ENCODE results near the gene TNFRSF13B. TPM values are rescaled to one million over a fixed set of nuclear protein-coding genes. Genes with fewer than 3 reads are reported as not detected.

TNFRSF13B gene
- total RNA-seq, 1 donor from 2014 or later: not detected

DNA sequence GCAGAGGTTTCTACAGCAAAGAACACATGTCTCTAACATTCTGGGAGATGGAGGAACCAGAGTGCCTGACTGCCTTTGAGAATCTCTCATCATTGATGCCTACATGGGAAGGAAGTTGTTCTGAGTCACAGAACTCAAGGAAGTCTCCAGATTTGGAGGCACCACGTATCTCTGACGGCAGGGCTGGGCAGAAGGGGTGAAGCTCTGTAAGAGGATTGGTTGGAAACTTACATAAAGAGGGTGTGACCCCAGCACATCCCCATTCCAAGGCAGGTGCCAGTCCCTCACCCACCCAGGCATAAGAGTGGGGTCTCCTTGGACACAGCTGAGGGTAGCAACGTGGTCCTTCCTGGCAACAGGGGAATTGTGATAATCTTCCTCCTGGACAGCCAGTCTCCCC lies 17.4 kb downstream of the TNFRSF13B start:
- no peak for DNase-seq

DNA sequence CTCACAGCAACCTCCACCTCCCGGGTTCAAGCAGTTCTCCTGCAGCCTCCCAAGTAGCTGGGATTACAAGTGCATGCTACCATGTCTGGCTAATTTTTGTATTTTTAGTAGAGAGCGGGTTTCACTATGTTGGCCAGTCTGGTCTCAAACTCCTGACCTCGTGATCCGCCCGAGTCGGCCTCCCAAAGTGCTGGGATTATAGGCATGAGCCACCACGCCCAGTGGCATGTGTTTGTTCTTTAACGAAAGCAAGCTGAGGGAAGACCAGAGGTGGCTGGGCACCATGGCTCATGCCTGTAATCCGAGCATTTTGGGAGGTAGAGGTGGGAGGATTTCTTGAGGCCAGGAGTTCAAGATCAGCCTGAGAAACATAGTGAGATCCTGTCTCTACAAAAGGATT lies 18.1 kb downstream of the TNFRSF13B start:
- DNase-seq: no peak

- DNase-seq: no peak
Measured at GRCh38 chr17:16953347-16953746, 18.6 kb downstream of the TNFRSF13B start.

- no peak for DNase-seq
Measured at GRCh38 chr17:16952401-16952800, 19.5 kb downstream of the TNFRSF13B start.

- DNase-seq: no peak
Measured at GRCh38 chr17:16950488-16950887, 21.4 kb downstream of the TNFRSF13B start.

GRCh38 chr17:16948587-16949376 lies 23.1 kb downstream of the TNFRSF13B start:
- DNase-seq: no peak

- DNase-seq: no peak
Measured at GRCh38 chr17:16947470-16947869, 24.4 kb downstream of the TNFRSF13B start.

GRCh38 chr17:16945663-16946218 lies 26.2 kb downstream of the TNFRSF13B start:
- no peak for DNase-seq

GRCh38 chr17:16945136-16945482 lies 26.8 kb downstream of the TNFRSF13B start:
- DNase-seq: no peak

GRCh38 chr17:16944334-16945135 lies 27.4 kb downstream of the TNFRSF13B start:
- no peak for DNase-seq

DNA sequence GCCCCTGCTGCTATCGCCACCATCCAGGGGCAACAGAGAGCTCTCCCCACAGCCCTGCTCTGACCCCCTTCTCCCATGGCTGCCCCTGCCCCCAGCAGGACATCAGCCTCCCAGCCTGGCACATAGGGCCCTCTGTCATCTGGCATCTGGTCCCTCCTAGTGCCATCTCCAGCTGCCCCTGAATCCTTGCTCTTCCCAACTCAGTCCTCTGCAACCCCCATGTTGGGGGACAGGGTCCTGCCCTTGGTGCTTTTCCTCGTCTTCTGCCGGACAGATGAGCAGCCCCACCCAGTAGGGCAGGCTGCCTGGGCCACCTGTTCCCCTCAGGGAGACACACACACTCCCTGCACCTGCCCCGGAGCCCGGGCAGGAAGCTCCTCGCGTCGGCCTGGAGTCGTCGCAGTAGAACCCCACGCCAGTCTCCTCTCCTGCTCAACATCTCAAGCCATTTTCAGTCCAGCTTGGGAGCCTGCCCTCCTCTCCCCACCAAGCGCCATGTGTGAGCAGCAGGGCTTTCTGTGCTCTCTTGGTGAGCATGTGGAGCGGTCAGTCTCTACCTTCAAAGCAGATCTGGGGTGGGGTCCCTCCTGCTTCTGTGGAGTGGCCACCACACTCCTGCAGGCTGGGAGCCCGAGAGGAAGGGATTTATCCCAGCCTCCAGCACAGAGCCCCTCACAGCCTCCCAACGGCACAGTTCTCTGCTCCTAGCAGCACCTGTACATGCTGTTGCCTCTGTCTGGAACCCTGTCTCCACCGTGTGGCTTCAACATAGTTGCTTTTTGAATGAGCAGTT lies 28.2 kb downstream of the TNFRSF13B start:
- DNase-seq: no peak

DNA sequence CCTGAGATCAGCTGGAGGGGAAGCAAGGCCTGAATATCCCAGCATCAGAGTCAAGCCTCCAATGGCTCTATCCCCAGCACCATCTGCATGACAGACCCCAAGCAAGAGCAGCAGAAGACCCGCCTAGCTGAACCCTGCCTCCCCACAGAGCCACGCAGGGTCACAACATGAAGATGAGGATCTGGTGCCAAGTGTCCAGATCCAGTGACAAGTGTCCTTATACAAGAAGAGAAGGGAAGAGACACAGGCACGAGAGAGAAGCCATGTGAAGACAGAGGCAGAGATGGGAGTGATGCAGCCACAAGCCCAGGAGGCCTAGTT lies 28.9 kb downstream of the TNFRSF13B start:
- DNase-seq: no peak

DNA sequence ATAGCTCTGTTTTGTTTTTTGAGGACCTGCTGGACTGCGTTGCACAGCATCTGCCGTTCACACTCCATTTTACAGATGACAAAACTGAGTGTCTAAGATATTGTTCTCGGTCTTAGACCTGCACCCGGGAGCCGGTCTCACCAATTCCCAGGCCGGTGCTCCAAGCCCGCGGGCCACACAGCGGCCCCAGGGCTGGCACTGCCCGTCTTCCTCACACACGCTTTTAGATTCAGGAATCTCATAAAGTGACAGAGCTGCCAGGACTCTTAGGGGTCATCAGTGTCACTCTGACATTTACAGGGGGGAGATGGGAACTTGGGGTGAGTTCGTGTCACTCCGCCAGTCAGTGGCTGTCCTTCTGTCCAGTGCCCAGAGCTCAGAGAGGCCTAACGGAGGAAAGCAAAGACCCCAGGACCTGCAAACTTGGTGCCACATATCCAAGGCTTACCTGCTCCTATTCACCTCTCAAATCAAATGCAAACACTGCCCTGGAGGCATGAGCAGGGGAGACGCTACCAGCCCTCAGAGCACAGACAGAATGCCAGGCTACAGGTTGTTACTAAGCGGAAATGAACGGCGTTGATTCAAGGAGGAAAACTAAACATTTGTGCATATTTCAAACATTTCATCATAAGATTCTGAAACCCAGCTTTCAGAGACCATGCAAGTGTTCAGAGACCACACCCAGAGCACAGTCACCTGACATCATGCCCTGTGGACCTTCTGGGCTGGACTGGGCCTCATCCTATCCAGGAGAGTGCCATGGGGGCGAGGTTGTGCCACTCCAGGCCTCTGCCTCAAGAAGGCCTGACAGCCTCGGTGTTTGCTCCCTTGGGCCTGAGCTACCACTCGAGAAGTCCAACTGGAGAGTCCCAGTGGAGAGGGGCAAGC lies 29.5 kb downstream of the TNFRSF13B start:
- DNase-seq: no peak

DNA sequence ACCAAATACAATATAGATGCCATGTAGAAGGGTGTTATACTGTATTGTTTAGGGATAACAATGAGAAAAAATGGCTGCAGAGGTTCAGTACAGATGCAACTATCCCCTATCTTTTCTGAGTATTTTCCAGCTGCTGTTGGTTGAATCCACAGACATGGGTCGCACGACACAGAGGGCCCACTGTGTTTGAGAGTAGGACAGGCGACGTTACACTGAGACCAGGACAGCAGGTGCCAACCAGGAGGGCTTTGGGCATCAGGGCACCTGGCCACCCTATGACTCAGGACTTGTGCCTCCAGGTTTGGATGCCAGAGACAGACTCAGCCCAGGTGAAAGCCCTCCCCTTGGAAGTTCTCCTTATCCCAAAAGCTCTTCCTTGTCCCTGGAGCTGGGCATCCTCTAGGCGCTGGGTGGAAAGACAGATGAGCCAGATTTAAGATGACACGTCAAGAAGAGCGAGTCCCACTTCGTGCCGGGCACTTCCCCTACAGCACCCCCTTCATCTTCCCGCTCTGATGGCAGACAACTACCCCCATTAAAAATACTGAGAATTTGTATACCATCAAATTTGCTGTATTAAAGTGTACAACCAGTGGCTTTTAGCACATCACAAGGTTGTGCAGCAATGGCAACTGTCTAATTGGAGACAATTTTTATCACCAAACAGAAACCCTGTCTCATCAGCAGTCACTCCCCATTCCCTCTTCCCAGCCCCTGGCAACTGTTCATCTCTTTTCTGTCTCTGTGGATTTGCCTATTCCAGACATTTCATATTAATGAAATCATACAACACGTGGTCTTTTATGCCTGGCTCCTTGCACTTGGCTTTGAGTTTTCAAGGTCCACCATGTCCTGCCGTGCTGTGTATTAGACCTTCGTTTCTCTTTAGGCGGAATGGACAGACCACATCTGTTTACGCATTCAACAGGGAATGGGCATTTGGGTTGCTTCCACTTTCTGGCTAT lies 30.6 kb downstream of the TNFRSF13B start:
- DNase-seq: no peak

- DNase-seq: no peak
Measured at GRCh38 chr17:16940116-16940881, 31.6 kb downstream of the TNFRSF13B start.

GRCh38 chr17:16939606-16940115 lies 32.3 kb downstream of the TNFRSF13B start:
- DNase-seq: no peak

GRCh38 chr17:16939208-16939576 lies 32.7 kb downstream of the TNFRSF13B start:
- DNase-seq: no peak

DNA sequence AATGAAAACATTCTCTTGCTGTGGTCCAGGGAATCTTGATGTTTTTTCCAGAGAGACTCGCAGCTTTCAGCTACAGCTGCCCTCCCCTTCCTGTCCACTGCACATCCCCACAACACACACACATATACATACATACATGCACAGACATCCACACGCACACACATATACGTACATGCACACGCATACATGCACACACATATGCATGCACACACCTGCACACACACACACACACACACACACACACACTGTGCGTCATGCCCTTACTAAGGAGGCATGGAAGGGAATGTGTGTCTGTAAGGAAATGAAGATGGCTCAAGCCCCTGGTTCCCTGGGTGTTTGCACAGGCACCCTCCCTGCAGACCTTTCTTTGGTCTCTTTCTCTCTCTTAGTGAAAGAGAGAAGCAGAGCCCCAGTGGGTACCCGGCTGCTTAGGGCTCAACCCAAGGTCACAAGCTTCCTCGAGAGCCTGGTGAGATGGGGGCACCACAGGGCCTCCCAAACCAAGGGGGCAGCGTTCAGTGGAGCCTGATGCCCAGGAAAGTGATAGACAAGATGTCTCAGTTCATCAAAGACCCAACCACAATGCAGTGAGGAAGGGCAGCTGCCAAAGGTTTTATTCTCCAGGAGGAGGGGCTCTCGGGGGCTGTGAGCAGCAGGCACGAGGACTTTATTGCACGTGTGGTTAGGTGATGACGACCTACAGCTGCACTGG lies 33.3 kb downstream of the TNFRSF13B start:
- DNase-seq: no peak

DNA sequence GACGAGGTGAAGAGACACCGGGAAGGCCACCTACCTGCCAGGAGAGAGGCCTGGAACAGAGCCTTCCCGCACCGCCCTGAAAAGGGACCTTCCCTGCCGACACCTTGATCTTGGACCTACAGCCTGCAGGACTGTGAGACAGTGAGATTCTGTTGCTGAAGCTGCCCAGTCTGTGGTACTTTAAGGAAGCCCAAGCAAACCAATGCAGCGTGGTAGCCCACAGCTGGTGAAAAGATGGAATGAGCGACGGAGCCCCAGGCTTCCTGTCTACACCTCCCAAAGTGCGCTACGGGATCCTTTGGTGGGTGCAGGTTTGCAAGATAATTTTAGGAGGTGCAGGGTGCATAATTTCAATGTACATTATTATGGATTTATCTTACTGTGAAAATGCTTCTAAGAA lies 33.9 kb downstream of the TNFRSF13B start:
- DNase-seq: no peak

All from occipital lobe (tissue), 2 donors.